ENCODE results near the gene SMIM8.

SMIM8 gene

DNA sequence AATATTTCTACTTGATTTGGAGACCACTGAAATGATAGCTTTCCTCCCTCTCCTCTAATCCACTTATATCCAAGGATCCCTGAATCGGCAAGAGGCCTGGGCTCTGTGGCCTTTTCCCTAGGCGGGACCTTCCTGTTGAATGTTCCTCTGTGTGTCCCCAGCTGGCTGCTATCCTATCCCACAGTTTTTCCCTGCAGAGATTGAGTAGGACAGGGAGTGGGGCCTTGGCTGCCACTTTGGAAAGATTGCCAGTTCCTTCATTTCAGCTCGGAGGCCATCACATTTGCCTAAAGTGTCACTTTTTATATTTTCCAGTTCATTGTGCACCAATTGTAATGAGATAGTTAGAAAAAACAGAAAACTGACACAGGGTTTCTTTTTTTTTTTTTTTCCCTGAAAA, 38.9 kb upstream of the SMIM8 start:
- Histone ChIP-seq H3K27me3 (ENCODE audit: insufficient read depth, poor library complexity, severe bottlenecking) (peaks cover 2% of the 10 kb centered on the region), H3K4me3 (replicated peaks; ENCODE audit: insufficient read depth, low read length) (no peak overlapping the region), H3K27ac (replicated peaks) (no peak overlapping the region)
- DNase-seq (ENCODE audit: low read depth in 1 of 2, low spot score in 1 of 2) = no peak
- TF ChIP-seq, protein P1, sequence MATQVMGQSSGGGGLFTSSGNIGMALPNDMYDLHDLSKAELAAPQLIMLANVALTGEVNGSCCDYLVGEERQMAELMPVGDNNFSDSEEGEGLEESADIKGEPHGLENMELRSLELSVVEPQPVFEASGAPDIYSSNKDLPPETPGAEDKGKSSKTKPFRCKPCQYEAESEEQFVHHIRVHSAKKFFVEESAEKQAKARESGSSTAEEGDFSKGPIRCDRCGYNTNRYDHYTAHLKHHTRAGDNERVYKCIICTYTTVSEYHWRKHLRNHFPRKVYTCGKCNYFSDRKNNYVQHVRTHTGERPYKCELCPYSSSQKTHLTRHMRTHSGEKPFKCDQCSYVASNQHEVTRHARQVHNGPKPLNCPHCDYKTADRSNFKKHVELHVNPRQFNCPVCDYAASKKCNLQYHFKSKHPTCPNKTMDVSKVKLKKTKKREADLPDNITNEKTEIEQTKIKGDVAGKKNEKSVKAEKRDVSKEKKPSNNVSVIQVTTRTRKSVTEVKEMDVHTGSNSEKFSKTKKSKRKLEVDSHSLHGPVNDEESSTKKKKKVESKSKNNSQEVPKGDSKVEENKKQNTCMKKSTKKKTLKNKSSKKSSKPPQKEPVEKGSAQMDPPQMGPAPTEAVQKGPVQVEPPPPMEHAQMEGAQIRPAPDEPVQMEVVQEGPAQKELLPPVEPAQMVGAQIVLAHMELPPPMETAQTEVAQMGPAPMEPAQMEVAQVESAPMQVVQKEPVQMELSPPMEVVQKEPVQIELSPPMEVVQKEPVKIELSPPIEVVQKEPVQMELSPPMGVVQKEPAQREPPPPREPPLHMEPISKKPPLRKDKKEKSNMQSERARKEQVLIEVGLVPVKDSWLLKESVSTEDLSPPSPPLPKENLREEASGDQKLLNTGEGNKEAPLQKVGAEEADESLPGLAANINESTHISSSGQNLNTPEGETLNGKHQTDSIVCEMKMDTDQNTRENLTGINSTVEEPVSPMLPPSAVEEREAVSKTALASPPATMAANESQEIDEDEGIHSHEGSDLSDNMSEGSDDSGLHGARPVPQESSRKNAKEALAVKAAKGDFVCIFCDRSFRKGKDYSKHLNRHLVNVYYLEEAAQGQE (IDR thresholded peaks at IDR 0.05; ENCODE audit: insufficient replicate concordance, low read depth) = no peak
- TF ChIP-seq, protein P2, sequence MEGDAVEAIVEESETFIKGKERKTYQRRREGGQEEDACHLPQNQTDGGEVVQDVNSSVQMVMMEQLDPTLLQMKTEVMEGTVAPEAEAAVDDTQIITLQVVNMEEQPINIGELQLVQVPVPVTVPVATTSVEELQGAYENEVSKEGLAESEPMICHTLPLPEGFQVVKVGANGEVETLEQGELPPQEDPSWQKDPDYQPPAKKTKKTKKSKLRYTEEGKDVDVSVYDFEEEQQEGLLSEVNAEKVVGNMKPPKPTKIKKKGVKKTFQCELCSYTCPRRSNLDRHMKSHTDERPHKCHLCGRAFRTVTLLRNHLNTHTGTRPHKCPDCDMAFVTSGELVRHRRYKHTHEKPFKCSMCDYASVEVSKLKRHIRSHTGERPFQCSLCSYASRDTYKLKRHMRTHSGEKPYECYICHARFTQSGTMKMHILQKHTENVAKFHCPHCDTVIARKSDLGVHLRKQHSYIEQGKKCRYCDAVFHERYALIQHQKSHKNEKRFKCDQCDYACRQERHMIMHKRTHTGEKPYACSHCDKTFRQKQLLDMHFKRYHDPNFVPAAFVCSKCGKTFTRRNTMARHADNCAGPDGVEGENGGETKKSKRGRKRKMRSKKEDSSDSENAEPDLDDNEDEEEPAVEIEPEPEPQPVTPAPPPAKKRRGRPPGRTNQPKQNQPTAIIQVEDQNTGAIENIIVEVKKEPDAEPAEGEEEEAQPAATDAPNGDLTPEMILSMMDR (IDR thresholded peaks at IDR 0.05; ENCODE audit: insufficient read depth, low read length) = no peak
- TF ChIP-seq POLR2AphosphoS5 (IDR thresholded peaks at IDR 0.05; ENCODE audit: low read depth) (no peak), SPI1 (IDR thresholded peaks at IDR 0.05; ENCODE audit: borderline replicate concordance, low read depth) (no peak), GABPA (IDR thresholded peaks at IDR 0.05; ENCODE audit: low read depth) (no peak)

DNA sequence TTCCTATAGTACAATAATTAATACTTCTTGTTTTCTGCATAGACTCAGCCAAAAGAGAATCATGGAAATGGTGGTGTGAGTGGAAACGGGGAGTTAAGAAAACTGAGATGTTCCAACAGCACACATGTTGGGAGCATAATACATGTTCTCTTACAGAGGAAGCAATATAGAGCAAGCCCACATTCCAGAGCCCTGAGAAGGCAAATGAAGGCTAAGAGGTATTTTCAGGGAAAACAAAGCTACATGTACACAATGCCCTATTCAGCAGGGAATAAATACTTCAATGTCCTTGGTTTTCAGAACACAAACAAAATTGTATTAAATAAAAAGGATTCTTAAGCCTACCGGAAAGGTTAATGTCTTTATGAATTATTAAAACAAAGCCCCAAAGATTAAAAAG, 35.1 kb upstream of the SMIM8 start:
- Histone ChIP-seq H3K27ac (replicated peaks) (peak overlapping the region; percentile 51), H3K4me3 (replicated peaks; ENCODE audit: insufficient read depth, low read length) (no peak overlapping the region), H3K27me3 (ENCODE audit: insufficient read depth, poor library complexity, severe bottlenecking) (no peaks in the 10 kb centered on the region)
- TF ChIP-seq SPI1 (IDR thresholded peaks at IDR 0.05; ENCODE audit: borderline replicate concordance, low read depth) (no peak), GABPA (IDR thresholded peaks at IDR 0.05; ENCODE audit: low read depth) (no peak), POLR2AphosphoS5 (IDR thresholded peaks at IDR 0.05; ENCODE audit: low read depth) (no peak)
- TF ChIP-seq, protein P2 (IDR thresholded peaks at IDR 0.05; ENCODE audit: insufficient read depth, low read length) = no peak
- DNase-seq (ENCODE audit: low read depth in 1 of 2, low spot score in 1 of 2) = no peak

DNA sequence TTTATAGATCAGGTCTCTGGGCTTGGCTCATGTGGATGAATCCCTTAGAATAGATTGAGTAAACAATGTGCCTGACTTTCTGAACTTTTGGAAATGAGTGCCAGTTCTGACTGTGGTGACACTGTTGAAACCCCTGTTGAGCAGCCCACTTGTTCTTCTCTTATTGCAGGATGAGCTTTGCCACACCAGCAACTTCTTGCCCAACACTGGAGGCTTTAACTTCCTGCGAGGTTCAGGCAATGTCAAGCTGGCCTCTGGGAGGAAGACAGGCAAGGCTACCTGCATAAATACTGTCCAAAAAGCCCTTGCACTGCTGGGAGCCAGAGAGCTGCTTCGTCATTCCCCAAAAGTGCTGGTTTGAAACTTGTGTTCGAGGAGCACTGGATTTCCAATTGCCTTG, 32.8 kb upstream of the SMIM8 start:
- peak; percentile 21; the same call in 1 of the 2 replicates for TF ChIP-seq POLR2AphosphoS5 (IDR thresholded peaks at IDR 0.05; ENCODE audit: low read depth)
- TF ChIP-seq, protein P2 (IDR thresholded peaks at IDR 0.05; ENCODE audit: insufficient read depth, low read length) = no peak
- Histone ChIP-seq H3K4me3 (replicated peaks; ENCODE audit: insufficient read depth, low read length) (no peak overlapping the region), H3K27ac (replicated peaks) (peak overlapping the region; percentile 44), H3K27me3 (ENCODE audit: insufficient read depth, poor library complexity, severe bottlenecking) (no peaks in the 10 kb centered on the region)
- peak; percentile 11 to 90 for DNase-seq (ENCODE audit: low read depth in 1 of 2, low spot score in 1 of 2)

DNA sequence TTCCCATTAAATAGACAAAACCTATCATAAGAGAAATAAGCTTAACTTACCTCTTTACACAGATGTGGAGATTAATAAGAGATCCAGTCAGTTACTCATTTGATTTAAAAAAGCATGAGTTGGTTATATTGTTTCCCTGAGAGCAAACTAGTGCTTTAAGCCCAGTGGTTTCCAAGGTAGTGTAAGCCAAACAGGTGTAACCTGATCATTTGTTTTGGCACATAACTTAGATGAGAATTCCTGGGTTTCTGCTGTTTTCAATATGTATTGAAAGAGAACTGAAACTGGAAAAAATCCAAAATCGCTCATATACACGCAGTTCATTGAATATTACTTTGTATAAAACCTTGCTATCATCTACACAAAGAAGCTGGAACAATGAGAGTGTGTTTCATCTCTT, 30.5 kb upstream of the SMIM8 start:
- H3K4me3 ChIP-seq (replicated peaks; ENCODE audit: insufficient read depth, low read length) = no peak overlapping the region
- H3K27me3 ChIP-seq (ENCODE audit: insufficient read depth, poor library complexity, severe bottlenecking) = no peaks in the 10 kb centered on the region
- DNase-seq (ENCODE audit: low read depth in 1 of 2, low spot score in 1 of 2) = no peak
- TF ChIP-seq POLR2AphosphoS5 (IDR thresholded peaks at IDR 0.05; ENCODE audit: low read depth) (no peak), SPI1 (IDR thresholded peaks at IDR 0.05; ENCODE audit: borderline replicate concordance, low read depth) (no peak), GABPA (IDR thresholded peaks at IDR 0.05; ENCODE audit: low read depth) (no peak)
- TF ChIP-seq, protein P1 (IDR thresholded peaks at IDR 0.05; ENCODE audit: insufficient replicate concordance, low read depth) = no peak
- TF ChIP-seq, protein P2 (IDR thresholded peaks at IDR 0.05; ENCODE audit: insufficient read depth, low read length) = no peak
- no peak overlapping the region for H3K27ac ChIP-seq (replicated peaks)
